DMS114 treated with DMSO at 0.1 percent for 48 hours (cell line): ENCODE data around the gene RHOB.
"Not testable (repeated sequence)": the region's sequence is repeated elsewhere in the genome, so short reads cannot be mapped to it uniquely, and the experiment has no call there.

Source experiments
- DNase-seq: peaks from one replicate; lab custom pipeline; 2025; ENCODE audit not compliant: unreplicated experiment; lab: John Stamatoyannopoulos, UW

The RHOB gene

GRCh38 chr2:20490300-20491181, 43.7 kb downstream of the RHOB start:
- DNase-seq, result no peak

- no peak for DNase-seq
Observed at GRCh38 chr2:20491739-20492531, 45.1 kb downstream of the RHOB start.

GRCh38 chr2:20493095-20493494, 46.2 kb downstream of the RHOB start:
- DNase-seq, result not testable (repeated sequence)

- no peak for DNase-seq
Observed at GRCh38 chr2:20494241-20494640, 47.4 kb downstream of the RHOB start.

GRCh38 chr2:20496076-20496872, 49.4 kb downstream of the RHOB start:
- DNase-seq, result no peak

GRCh38 chr2:20496942-20497341, 50.1 kb downstream of the RHOB start:
- DNase-seq, result no peak
